VCaP (cell line): ENCODE data around the gene AFG3L2.

Experiments used
- H3K27ac ChIP-seq: fragments of 450-650 bp; 2 replicates; pipeline ENCODE4 v1.5.1; 2017
- TF ChIP-seq, protein P1 (sequence below): fragments of 450-650 bp; conservative IDR thresholded peaks from 2 replicates; pipeline ENCODE4 v1.5.1; 2017; ENCODE audit warnings: mild to moderate bottlenecking, moderate library complexity

The AFG3L2 gene

DNA sequence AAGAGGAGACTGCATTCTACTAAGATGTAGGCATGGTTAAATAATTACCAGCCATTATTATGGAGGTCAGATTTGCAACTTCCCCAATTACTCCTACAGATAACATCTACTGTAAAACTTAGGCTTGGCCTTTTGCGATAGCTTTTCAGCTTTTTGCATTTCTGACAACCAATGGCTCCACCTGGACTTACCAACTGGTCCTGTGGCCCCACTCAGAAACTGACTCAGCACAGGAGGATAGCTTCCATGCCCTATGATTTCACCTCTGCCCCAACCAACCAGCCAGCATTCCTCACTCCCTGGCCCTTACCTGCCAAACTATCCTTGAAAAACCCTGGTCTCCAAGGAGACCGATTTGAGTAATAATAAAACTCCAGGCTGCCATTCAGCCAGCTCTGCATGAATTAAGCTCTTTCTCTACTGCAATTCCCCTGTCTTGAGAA, 40.8 kb downstream of the AFG3L2 start:
- peak overlapping the region; percentile 48 for H3K27ac ChIP-seq
- TF ChIP-seq, protein P1, sequence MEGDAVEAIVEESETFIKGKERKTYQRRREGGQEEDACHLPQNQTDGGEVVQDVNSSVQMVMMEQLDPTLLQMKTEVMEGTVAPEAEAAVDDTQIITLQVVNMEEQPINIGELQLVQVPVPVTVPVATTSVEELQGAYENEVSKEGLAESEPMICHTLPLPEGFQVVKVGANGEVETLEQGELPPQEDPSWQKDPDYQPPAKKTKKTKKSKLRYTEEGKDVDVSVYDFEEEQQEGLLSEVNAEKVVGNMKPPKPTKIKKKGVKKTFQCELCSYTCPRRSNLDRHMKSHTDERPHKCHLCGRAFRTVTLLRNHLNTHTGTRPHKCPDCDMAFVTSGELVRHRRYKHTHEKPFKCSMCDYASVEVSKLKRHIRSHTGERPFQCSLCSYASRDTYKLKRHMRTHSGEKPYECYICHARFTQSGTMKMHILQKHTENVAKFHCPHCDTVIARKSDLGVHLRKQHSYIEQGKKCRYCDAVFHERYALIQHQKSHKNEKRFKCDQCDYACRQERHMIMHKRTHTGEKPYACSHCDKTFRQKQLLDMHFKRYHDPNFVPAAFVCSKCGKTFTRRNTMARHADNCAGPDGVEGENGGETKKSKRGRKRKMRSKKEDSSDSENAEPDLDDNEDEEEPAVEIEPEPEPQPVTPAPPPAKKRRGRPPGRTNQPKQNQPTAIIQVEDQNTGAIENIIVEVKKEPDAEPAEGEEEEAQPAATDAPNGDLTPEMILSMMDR, result no peak

DNA sequence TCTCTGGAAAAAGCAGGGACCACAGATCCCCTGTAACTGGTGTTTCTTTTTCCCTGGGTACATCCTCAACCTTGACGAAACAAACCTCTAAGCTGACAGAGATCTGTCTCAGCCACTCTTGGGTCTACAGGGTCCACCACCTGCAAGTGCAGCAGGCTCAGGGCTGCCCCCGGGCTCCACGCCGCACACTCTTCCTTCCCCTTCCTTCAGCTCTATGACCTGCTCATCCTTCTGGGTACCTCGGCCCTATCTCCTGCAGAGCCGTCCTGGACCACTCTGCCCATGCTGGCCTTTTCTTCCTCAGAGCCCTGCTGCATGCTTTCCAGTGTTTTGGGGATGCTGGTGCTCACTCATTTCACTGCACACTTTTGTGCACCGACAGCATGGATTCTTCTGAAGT, 41.5 kb downstream of the AFG3L2 start:
- H3K27ac ChIP-seq, result peak overlapping the region; percentile 48; the same call in 1 of the 2 replicates
- TF ChIP-seq, protein P1, result no peak

DNA sequence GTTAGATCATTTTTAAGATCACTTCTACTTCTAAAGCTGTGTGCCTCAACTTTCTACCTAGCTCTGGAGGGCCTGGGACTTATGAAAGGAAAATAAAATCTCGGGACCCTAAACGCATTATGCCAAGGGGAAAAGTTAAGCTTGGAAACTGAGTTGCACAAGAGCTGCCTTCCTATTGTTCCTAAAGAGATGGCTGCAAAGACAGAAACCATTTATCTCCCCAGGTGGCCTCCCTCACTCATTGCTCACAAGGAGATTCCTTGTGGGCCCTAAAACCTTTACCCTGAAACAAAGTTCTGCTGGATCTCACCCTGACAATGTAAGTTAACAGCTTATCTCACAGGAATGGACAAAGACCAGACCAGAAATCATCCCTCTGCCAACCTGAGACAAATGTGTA, 42.2 kb downstream of the AFG3L2 start:
- H3K27ac ChIP-seq, result peak overlapping the region; percentile 1; the same call in 1 of the 2 replicates
- TF ChIP-seq, protein P1, result no peak

DNA sequence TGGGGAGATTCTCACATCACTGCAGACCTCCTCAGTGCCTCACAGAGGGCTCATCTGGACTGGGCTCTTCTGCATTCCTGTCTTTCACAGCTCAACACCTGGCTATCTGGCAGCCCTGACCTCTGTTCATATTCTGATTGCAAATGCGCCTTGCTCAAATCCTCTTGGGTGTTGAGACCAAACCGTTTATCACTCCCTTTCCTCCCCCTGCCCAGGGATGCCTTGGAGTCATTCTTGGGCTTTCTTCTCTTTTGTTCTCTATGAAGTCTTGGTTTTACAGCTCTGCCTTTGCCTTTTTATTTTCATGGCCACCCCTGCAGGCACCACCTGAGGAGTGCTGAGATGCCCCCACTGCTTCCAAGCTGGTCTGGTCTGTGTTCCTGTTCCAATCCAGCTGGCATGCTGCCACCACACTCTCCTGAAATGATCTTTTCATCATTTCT, 42.6 kb downstream of the AFG3L2 start:
- peak overlapping the region; percentile 1; the same call in 1 of the 2 replicates for H3K27ac ChIP-seq
- TF ChIP-seq, protein P1, result no peak

DNA sequence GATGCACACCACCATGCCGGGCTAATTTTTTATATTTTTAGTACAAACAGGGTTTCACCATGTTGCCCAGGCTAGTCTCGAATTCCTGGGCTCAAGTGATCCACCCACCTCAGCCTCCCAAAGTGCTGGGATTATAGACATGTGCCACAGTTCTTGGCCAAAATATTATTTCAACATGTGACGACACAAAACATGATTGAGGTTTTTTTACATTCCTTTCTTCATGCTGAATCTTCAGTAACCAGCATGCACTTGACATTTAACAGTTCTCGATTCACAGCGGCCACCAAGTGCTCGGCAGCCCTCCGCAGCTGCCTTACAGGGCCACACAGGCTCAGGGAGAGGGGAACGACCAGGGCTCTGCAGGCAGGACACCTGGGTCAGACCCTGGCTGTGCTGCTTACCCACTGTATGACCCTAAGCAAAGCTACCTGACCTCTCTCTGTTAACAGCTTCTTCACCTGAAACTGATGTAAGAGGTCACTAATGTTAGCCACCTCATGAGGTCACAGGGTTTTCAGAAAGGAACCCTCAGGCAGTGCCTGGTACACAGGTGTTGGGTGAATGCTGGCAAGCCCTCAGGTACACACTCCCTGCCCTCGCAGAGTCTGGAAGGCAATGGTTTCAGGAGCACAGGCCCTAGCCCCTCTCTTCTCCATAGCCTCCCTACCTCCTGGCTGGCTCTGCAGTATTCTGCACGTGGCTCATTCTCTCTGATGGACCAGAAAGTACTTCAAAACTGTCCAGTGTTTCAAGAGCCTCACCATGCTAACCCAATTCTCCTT, 43.3 kb downstream of the AFG3L2 start:
- H3K27ac ChIP-seq, result peak overlapping the region; percentile 1; the same call in 1 of the 2 replicates
- TF ChIP-seq, protein P1, result no peak

DNA sequence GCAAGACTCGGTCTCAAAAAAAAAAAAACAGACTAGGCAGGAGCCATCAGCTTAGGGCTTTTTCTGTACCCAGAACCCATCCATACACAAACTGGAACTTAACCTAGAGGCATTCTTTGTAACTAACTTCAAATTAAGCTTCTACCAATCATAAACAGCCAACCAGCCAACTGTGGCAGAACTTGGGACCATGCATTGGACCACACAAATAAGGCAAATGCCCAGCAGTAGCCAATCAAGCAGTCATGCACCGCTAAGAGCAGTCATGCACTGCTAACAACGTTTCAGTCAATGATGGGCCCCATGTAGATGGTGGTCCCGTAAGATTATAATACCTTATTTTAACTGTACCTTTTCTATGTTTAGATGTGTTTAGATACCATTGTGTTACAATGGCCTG, 46.3 kb downstream of the AFG3L2 start:
- TF ChIP-seq, protein P1, result no peak
- H3K27ac ChIP-seq, result no peak overlapping the region

DNA sequence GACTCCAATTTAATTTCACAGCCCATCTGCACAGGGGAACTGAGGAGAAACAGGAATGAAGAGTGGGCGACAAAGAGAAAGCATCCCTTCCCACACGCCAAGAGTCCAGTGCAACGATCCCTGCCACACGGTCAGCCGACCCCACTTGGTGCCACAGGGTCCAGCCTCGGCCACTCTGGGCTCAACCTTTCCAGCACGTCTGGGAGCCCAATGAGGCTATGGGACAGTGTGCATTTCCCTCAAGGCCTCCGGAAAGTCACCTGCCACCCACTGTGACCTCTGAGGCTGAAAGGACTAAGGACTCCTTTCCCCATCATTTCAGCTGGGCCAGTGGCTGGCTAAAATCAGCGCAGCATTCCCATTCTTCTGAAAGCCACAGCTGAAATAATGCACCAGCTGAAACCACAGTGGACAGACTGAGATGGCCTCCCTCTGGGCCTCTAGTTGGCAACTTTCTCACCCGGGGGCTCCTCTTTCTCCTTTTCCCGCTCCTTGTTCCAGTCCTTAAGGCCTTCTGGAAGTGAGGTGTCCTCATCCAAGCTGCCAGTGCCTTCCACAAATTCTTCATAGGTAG, 47.8 kb downstream of the AFG3L2 start:
- H3K27ac ChIP-seq, result no peak overlapping the region
- TF ChIP-seq, protein P1, result no peak
